HG03439 (cell line): ENCODE results near the gene CYP2A13.
"Not testable (repeated sequence)": the region's sequence is repeated elsewhere in the genome, so short reads cannot be mapped to it uniquely, and the experiment has no call there.

Experiments
- ATAC-seq: cut with Tn5 transposase; IDR thresholded peaks from one replicate; pipeline ENCODE4 v1.9.1; 2021; ENCODE audit warnings: mild to moderate bottlenecking, moderate library complexity; ENCODE audit not compliant: unreplicated experiment

Gene CYP2A13

GRCh38 chr19:41116261-41116660 is 28.0 kb downstream of the CYP2A13 start:
- no peak for ATAC-seq

DNA sequence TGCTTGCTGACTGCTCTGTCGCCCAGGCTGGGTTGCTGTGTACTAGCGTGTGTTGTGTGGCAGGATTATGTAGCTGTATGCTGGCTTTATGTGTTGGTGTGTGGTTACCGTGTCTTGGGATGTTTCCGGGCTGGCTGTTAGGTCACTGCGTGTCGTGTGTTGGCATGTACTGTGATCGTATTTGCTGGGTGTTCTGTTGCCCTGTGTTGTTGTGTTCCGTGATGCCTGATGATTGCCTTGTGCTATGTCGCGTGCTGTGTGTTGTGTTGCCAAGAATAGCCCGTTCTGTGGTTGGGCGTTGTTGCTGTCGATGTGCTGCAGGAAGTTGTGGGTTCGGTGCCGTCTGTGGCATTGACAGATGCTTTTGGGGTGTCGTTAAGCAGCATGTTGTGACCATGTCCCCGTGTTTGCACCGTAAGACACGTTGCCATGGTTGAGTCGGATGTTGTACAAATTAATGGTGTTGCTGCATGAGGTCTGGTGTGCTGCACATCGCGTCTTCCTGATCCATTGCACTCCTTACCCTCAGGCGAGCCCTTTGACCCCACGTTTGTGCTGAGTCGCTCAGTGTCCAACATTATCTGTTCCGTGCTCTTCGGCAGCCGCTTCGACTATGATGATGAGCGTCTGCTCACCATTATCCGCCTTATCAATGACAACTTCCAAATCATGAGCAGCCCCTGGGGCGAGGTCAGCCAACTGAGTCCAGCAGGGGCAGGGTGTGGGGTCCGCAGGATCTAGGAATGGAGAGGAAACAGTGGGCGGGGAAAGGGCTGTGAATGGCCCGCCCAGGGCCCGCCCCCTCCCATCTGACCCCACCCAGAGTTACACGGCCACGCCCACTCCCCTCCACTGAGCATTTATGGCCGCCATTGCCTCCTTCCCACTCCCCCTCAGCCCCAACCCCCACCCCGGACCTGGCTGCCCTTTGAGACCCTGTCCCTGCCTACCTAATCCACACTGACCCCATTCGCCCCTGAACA is 33.0 kb downstream of the CYP2A13 start:
- ATAC-seq = not testable (repeated sequence)

DNA sequence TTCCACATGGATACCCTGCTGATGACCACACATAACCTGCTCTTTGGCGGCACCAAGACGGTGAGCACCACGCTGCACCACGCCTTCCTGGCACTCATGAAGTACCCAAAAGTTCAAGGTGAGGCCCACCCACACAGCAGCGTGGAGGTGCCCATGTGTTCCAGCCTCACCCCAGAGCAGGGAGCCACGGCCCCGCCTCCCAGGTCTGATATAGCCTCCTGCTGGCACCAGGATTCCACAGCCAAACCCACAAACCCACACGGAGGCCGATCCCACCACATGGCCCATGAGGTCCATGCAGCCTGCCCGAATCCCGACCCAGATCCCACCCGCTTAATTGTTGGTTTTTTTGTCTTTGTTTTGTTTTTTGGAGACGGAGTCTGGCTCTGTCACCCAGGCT is 34.6 kb downstream of the CYP2A13 start:
- not testable (repeated sequence) for ATAC-seq

- ATAC-seq = no peak
Observed at GRCh38 chr19:41123716-41124294, 35.6 kb downstream of the CYP2A13 start.

GRCh38 chr19:41126765-41127203 is 38.5 kb downstream of the CYP2A13 start:
- not testable (repeated sequence) for ATAC-seq

DNA sequence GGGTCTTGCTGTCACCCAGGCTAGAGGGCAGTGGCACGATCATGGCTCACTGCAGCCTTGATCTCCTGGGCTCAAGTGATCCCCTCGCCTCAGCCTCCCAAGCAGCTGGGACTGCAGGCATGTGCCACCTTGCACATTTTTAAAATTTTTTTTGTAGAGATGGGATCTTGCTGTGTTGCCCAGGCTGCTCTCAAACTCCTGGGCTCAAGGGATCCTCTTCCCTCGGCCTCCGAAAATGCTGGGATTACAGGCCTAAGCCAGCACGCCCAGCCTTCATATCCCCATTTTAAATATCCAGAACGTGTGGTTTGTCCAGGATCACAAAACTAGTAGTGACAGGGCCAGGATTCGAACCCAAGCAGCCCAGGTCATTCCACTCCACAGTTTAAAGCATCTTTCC is 39.1 kb downstream of the CYP2A13 start:
- ATAC-seq = not testable (repeated sequence)

- not testable (repeated sequence) for ATAC-seq
Observed at GRCh38 chr19:41127801-41128300, 39.6 kb downstream of the CYP2A13 start.

- no peak for ATAC-seq
Observed at GRCh38 chr19:41128692-41129091, 40.4 kb downstream of the CYP2A13 start.

DNA sequence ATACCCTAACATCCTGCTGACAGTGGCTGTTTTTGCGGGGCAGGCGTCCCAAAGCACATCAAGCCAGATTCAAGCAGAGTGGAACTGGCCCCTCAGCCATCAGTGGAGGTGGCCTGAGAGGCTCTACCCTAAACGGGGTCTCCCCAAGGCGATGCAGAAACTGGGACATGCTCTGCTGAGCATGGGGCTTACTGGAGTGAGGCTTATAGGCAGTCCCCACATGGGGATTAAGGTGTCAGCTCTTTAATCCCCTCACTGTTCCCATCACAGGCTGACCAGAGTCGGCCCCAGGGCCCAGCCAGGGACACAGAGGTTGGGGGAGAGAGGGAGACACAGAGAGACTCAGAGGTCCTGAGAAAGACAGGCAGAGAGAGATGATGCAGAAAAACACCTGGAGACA is 42.9 kb downstream of the CYP2A13 start:
- no peak for ATAC-seq

DNA sequence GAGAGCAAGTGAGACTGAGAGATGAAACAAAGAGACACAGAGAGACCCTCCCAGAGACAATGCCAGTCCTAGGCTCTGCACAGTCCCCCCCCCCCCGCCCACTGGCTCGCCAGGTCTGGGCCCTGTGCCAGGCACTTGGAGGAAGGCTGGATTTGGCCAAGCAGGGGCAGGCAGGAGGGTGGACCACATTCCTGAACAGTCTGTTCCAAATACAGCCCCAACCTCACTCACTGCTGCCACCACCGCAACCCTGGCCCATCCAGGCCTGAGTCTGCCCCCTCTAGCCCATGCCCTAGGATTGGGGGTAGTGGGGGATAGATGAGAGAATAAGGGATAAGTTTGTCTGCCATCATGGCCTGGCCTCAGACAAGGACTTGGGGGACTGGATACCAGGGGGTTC is 45.0 kb downstream of the CYP2A13 start:
- no peak for ATAC-seq

DNA sequence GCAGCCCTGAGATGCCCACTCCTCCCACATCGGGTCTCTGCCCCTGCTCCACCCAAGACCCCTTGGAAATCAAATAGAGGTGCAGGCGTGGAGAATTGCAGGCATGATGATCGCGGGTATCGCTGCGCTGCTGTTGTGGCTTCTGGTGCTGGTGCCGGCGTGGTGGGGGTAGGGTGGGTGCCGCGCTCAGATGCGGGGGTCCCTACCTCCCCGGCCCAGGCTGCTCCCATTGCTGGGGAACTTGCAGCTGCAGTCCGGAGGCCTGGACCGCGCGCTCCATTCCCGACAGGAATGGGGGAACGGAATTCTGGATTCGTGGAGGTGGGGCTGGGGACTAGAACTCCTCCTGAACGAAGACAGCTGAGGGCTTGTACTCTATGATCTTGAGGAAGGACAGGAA is 46.4 kb downstream of the CYP2A13 start:
- no peak for ATAC-seq

GRCh38 chr19:41135390-41136384 is 47.4 kb downstream of the CYP2A13 start:
- not testable (repeated sequence) for ATAC-seq

- no peak for ATAC-seq
Observed at GRCh38 chr19:41136636-41137455, 48.6 kb downstream of the CYP2A13 start.

GRCh38 chr19:41144403-41144802 is 56.2 kb downstream of the CYP2A13 start:
- no peak for ATAC-seq
